Gastrocnemius medialis (tissue), 4 donors: Measurements from ENCODE around the gene RPS6KA2. TPM values are rescaled to one million over a fixed set of nuclear protein-coding genes. Genes with fewer than 3 reads are reported as not detected.

Experiments used
- ATAC-seq, 2 donors: fragments of 150-250 bp; one replicate each; pipeline ENCODE4 v1.9.1; 2016
- DNase-seq, 2 donors: peaks; one replicate each; pipeline ENCODE4 v3.0.0-alpha.2; 2019
- H3K27ac ChIP-seq, 4 donors: fragments of 200-600 bp; sonication (generic); 1 replicate in 1 of 4; 2 replicates in 3 of 4; pipeline ENCODE4 v1.5.1; 2016 to 2018; ENCODE audit warnings: mild to moderate bottlenecking in 2 of 4, moderate library complexity in 1 of 4
- H3K27me3 ChIP-seq, 3 donors: fragments of 200-600 bp; sonication (generic) in 2 of 3; 1 replicate in 1 of 3; 2 replicates in 2 of 3; pipeline versions ENCODE4 v1.5.1 to v1.6.0; 2016 to 2019; ENCODE audit warnings: mild to moderate bottlenecking in 1 of 3, moderate library complexity in 1 of 3
- H3K36me3 ChIP-seq, 2 donors: fragments of 200-600 bp; sonication (generic) in 1 of 2; one replicate each; pipeline ENCODE4 v1.5.1; 2017 to 2018
- H3K4me1 ChIP-seq, 2 donors: fragments of 200-600 bp; sonication (generic) in 1 of 2; one replicate each; pipeline ENCODE4 v1.5.1; 2016 to 2017; ENCODE audit warnings: mild to moderate bottlenecking in 2 of 2
- H3K4me3 ChIP-seq, 4 donors: fragments of 200-600 bp; sonication (generic) in 3 of 4; 1 replicate in 1 of 4; 2 replicates in 3 of 4; pipeline ENCODE4 v1.5.1; 2016 to 2019; ENCODE audit warnings: mild to moderate bottlenecking in 2 of 4
- H3K9me3 ChIP-seq, 3 donors: fragments of 200-600 bp; sonication (generic) in 2 of 3; 1 replicate in 1 of 3; 2 replicates in 2 of 3; pipeline ENCODE4 v1.5.1; 2016 to 2019
- POLR2A ChIP-seq, 2 donors: fragments of 450-650 bp; IDR thresholded peaks; one replicate each; pipeline ENCODE4 v1.6.1; 2017; ENCODE audit warnings: antibody characterized with exemption in 2 of 2, mild to moderate bottlenecking in 2 of 2, moderate library complexity in 2 of 2
- in situ Hi-C, 4 donors: fragments of 200-750 bp; cut with MboI; loops; one replicate each; pipeline versions ENCODE4 v1.15.0 to v1.8.0; 2017; ENCODE audit warnings: low sequenced_read_pairs in 4 of 4
- intact Hi-C: fragments of 100-400 bp; cut with DNase I; formaldehyde crosslinking; loops from one replicate; pipeline ENCODE4 v1.15.1; 2023; ENCODE audit warnings: low total_unique reads
- total RNA-seq, 4 donors: library from RNA; depleted of rRNA; stranded (reverse); fragments of >200 nt; gene quantifications; one replicate each; pipeline versions ENCODE4 v1.1.0 to v1.2.3, GENCODE V29; 2016
- TF ChIP-seq, protein P1 (sequence below), 5 experiments: fragments of 450-650 bp in 3 of 5; fragments of 200-600 bp in 2 of 5; sonication (generic) in 2 of 5; IDR thresholded peaks in 4 of 5; conservative IDR thresholded peaks in 1 of 5; 1 replicate in 4 of 5; 2 replicates in 1 of 5; pipeline ENCODE4 v1.5.1; 2016 to 2019; ENCODE audit warnings: antibody characterized with exemption in 5 of 5, mild to moderate bottlenecking in 3 of 5, moderate library complexity in 3 of 5

The RPS6KA2 gene
- total RNA-seq, 4 donors from 2014 or later, result 18.7 to 35.7 (median 27.4) TPM

DNA sequence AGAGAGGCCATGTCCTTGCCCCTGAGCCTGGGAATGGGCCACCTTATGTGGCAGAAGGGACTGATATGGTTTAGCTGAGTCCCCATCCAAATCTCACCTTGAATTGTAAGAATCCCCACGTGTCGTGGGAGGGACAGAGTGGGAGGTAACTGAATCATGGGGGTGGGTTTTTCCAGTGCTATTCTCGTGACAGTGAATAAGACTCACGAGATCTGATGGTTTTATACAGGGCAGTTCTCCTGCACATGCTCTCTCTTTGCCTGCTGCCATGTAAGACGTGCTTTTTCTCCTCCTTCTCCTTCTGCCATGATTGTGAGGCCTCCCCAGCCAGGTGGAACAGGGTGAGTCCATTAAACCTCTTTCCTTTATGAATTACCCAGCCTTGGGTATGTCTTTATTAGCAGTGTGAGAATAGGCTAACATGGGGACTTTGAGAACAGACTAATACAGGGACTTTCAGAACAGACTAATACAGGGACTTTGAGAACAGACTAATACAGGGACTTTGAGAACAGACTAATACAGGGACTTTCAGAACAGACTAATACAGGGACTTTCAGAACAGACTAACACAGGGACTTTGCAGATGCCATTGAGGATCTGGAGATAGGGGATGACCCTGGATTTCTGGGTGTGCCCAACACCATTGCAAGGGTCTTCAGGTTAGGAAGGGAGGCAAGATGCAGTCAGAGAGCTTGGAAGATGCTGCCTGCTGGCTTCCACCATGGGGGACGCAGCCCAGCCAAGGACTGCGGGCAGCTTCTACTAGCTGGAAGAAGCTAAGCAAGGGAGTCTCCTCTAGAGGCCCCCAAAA, 127.5 kb downstream of the RPS6KA2 start:
- in situ Hi-C loops, result no loop called here
- intact Hi-C loops, result no loop called here
- DNase-seq (no peak), ATAC-seq (no peak)
- peaks cover 5% of the 10 kb centered on the region in 2 donors for H3K4me1 ChIP-seq
- H3K27ac ChIP-seq, result no peak overlapping the region
- H3K36me3 ChIP-seq, result peaks cover 0 to 51% of the 10 kb centered on the region in 2 donors
- H3K27me3 ChIP-seq, result no peaks in the 10 kb centered on the region
- H3K4me3 ChIP-seq, result no peak overlapping the region
- no peaks in the 10 kb centered on the region for H3K9me3 ChIP-seq
- no peak for TF ChIP-seq POLR2A (IDR thresholded peaks at IDR 0.05)
- TF ChIP-seq, protein P1, sequence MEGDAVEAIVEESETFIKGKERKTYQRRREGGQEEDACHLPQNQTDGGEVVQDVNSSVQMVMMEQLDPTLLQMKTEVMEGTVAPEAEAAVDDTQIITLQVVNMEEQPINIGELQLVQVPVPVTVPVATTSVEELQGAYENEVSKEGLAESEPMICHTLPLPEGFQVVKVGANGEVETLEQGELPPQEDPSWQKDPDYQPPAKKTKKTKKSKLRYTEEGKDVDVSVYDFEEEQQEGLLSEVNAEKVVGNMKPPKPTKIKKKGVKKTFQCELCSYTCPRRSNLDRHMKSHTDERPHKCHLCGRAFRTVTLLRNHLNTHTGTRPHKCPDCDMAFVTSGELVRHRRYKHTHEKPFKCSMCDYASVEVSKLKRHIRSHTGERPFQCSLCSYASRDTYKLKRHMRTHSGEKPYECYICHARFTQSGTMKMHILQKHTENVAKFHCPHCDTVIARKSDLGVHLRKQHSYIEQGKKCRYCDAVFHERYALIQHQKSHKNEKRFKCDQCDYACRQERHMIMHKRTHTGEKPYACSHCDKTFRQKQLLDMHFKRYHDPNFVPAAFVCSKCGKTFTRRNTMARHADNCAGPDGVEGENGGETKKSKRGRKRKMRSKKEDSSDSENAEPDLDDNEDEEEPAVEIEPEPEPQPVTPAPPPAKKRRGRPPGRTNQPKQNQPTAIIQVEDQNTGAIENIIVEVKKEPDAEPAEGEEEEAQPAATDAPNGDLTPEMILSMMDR (IDR thresholded peaks at IDR 0.05 in 4 of 5, conservative IDR thresholded peaks at IDR 0.05 in 1 of 5), result no peak

DNA sequence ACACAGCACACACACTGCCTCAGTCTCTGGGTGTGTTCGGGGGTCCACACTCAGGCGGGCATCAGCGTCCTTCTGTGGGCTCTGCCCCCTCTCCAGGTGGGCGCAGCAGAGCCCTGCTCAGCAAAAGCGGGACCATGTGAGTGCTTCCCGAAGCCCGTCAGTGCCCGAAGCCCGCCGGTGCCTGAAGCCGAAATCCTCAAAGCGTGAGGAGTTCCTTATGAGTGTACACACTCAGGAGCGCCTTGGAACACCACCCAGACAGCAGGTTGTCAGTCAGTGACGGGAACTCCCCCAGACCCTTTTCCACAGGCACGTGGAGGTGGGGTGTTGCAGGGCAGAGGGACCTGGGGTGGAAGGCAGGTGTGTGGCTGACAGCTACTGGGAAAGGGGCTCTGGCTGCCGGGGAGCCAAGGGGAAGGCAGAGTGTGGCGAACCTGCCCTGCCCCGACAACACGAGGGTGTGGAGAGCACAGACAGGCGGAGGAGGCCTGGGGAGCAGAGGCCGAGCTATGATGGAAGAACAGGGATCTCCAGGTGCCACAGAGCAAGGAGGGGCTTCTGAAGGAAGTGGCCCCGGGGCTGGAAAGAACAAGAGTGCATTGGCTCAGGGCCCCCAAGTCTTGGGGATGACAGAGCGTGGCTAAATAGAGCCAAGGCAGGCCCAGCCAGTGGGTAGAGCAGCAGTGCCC, 128.2 kb downstream of the RPS6KA2 start:
- Histone ChIP-seq H3K36me3 (peaks cover 0 to 48% of the 10 kb centered on the region in 2 donors), H3K4me3 (no peak overlapping the region), H3K4me1 (peaks cover 5% of the 10 kb centered on the region in 2 donors), H3K27ac (no peak overlapping the region), H3K9me3 (no peaks in the 10 kb centered on the region), H3K27me3 (no peaks in the 10 kb centered on the region)
- intact Hi-C loops (no loop called here), in situ Hi-C loops (no loop called here)
- no peak for TF ChIP-seq POLR2A (IDR thresholded peaks at IDR 0.05)
- TF ChIP-seq, protein P1 (IDR thresholded peaks at IDR 0.05 in 4 of 5, conservative IDR thresholded peaks at IDR 0.05 in 1 of 5), result no peak
- DNase-seq, result no peak
- no peak for ATAC-seq

DNA sequence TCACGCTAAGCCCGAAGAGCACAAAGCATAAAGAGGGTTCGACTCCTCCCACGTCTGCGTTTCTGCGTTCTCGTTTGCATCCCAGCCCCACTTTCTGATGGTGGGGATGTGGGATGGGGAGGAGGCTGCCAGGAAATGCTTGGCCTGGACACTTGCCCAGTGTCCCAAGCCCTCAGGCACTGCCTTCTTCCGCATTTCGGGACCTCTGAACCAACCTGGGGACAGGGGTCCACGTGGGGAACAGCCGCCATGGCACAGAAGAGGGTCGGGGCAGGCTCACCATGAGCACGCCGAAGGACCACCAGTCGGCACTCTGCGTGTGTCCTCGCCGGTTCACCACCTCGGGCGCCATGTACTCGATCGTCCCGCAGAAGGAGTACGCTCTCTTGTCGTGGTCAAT, 128.8 kb downstream of the RPS6KA2 start:
- no peak for ATAC-seq
- intact Hi-C loops, result no loop called here
- Histone ChIP-seq H3K4me3 (no peak overlapping the region), H3K36me3 (peaks cover 0 to 50% of the 10 kb centered on the region in 2 donors), H3K4me1 (peaks cover 5% of the 10 kb centered on the region in 2 donors), H3K27ac (no peak overlapping the region), H3K27me3 (no peaks in the 10 kb centered on the region), H3K9me3 (no peaks in the 10 kb centered on the region)
- TF ChIP-seq POLR2A (IDR thresholded peaks at IDR 0.05), result no peak
- TF ChIP-seq, protein P1 (IDR thresholded peaks at IDR 0.05 in 4 of 5, conservative IDR thresholded peaks at IDR 0.05 in 1 of 5), result no peak
- DNase-seq, result no peak
- in situ Hi-C loops, result no loop called here

GRCh38 chr6:166497087-166497899, 129.8 kb downstream of the RPS6KA2 start:
- ATAC-seq, result no peak
- in situ Hi-C loops, result no loop called here
- H3K36me3 ChIP-seq, result peaks cover 0 to 53% of the 10 kb centered on the region in 2 donors

More at GRCh38 chr6:166497087-166497899, 129.8 kb downstream of the RPS6KA2 start:
- H3K4me1 ChIP-seq, result peaks cover 0 to 1% of the 10 kb centered on the region in 2 donors
- no peak overlapping the region for H3K4me3 ChIP-seq
- H3K9me3 ChIP-seq, result no peaks in the 10 kb centered on the region
- DNase-seq, result no peak
- no peak overlapping the region for H3K27ac ChIP-seq
- intact Hi-C loops, result no loop called here
- no peaks in the 10 kb centered on the region for H3K27me3 ChIP-seq
- TF ChIP-seq POLR2A (IDR thresholded peaks at IDR 0.05), result no peak
